GM19239 (cell line): Measurements from ENCODE around the gene KRT14.
"Not testable (repeated sequence)": the region's sequence is repeated elsewhere in the genome, so short reads cannot be mapped to it uniquely, and the experiment has no call there.

ENCODE experiments used
- DNase-seq: peaks from one replicate; pipeline ENCODE4 v3.0.0; 2011; ENCODE audit warnings: low spot score; ENCODE audit not compliant: insufficient read length
- FAIRE-seq: peaks from 2 replicates; lab custom pipeline; 2011; peaks lifted over from hg19 to GRCh38; lab: Jason Lieb, UNC

KRT14 gene

DNA sequence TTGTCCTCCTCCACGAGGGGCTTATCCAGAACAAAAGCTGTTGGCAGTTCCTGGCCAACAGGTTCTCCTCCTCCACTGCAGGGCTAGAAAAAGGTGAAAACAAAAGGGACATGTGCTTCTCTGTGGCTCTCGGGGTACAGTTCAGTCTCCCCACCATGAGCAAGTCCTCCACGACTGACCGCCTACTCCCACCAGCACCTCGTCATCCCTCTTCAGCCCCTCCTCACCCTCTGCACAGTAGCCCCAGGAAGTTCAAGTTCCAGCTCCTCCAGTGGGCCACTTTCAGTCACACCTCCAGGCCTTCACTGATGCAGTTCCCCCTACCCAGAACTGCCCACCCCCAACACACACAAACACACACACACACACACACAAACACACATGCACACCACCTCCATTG, 34.2 kb downstream of the KRT14 start:
- FAIRE-seq (no peak), DNase-seq (no peak)

DNA sequence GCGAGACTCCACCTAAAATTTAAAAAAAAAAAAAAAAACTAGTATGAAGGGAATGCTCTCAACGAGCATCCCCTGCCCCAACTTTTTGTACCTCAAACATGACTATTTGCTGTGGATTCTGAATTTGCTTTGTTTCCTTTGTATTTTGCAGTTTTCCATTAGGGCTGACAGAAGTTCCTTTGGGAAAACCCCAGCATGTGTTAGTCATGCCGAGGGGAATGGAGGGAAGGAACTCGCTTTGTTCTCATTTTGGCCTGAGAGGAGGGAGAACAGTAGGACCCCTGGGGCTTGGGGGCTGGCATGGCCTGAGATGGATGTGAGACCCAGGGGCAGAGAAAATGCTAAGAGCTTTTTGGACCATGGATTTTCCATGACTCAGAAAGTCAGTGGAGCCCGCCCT, 35.3 kb downstream of the KRT14 start:
- FAIRE-seq: no peak
- no peak for DNase-seq

DNA sequence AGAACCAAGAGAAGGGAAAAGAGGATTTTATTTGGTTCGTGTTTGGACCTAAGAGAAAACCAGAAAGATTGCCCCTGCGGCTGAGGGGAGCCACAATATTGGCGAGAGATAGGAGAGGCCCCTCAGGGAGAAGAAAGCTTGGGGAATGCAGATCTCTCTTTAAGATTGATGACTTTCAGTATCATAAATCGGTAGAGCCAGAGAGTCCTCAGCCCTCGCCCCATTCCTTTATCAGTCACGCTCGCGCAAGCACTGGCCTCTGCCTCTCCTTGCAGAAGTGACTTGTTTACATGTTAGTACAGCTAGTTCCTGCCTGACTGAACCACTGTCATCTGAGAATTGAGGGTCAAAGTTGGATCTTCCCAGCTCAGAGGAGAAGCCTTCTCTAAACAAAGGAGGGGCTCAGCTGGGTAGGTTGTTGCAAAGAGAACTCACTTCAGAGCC, 37.1 kb downstream of the KRT14 start:
- FAIRE-seq (no peak), DNase-seq (no peak)

DNA sequence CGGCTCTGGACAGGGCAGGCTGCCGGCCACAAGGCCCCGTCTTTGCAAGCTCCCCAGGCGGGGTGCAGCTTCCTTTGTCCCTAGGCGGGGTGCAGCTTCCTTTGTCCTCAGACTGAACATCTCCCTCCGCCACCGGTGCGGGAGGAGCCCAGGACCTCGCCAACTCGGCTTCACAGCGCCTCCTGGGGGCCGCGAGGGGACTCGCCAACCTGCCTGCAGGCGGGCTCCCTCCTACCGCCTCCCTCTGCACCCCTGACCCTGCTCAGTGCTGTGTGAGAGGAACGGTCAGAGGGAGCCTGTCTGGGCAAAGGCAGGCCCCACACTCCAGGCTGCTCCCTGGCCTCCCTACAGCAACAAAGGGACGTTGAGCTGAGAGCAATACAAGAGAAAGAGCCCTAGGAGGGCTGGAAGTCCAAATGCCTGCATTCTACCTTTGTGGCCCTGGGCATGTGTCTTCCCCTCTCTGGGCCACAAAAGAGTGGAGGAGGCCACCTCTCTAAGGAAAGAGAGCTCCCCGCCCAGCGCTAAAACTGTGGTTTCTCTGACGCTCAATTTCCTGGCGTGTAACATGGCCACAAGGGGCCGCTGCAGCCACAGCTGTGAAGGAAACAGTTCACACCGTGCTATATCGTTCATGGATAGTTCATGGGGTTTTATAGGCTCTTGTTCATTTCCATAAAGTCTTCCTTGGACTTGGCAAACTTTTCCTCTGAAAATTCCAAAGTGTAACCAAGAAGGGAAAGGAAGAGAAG, 37.7 kb downstream of the KRT14 start:
- DNase-seq (peak; percentile 69), FAIRE-seq (peak; percentile 90)

DNA sequence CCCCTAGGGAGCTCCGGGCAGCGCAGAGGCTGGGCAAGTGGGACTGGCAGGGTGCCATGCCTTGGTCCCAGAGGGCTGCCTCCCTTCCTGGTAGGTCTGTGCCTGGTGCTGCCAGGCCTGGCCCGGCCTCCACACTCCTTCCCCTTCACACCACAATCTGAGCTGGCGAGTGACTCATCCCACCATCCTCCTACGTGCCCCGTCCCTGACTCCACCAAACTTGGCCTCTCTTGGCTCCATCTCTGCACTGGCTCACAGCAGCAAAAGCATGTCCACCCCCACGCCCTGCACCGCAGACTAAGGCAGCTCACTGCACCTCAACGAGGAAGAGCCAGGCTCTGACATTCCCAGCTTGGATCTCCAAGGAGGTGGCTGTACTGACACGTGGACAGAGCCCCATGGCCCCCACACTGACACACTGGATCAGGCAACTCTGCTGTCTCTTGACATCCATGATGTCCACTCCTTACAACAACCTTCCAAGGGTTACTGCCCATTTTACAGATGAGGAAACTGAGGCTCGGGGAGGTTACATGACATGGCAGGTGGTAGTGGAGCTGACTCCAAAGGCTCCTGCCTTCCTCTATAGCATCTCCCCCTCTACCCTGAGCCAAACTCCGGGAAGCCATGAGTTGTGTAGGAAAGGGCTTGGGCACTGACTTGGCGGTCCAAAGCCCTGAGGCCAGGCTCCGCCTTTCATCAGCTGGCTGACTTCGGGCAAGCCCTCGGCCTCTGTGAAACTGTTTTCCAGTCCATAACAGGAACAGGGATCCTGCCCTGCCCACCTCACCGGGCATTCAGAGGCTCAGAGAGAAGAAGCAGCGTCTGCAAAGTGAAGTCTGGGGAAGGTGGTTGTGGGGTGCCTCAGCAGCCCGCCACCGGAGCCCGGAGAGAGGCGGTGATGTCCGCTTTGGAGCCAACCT, 38.5 kb downstream of the KRT14 start:
- FAIRE-seq (no peak), DNase-seq (no peak)

DNA sequence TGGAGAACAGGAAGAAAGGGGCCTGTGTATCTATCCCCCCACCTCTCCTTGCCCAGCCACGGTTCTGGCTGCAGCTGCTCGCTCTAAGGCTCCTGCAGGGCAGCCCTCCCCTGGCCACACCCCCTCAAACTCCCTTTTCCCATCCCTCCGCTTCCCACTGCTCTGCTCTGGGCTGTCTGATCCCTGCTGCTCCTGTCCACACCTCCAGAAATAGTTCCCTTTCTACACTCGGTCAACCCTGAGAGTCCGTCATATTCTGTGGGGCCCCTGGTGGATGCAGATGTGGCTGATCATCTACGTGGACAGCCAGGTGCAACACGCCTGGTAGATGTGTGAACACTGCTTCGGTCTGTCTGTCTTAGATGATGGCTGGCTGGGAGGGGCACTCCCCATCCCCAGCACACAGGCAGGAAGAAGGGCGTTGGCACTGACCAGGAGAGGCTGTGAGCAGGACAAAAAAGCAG, 39.3 kb downstream of the KRT14 start:
- FAIRE-seq: no peak
- no peak for DNase-seq

DNA sequence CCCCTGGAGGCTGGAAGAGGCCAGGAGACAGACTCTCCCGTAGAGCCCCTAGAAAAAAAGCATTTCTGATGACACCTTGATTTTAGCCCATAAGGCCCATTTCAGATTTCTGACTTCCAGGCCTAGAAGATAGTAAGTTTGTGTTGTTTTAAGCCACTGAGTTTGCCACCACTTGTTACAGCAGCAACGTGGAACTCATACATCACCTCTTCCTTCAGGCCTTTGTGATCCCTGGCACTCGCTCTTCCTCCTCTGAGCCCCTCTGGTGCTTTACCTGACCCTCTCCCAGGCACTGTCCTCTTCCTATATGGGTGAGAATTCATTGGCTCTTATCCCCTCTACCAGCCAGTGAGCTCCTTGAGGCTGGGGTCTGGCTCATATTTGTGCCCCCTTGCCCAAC, 39.9 kb downstream of the KRT14 start:
- no peak for DNase-seq
- FAIRE-seq: no peak

DNA sequence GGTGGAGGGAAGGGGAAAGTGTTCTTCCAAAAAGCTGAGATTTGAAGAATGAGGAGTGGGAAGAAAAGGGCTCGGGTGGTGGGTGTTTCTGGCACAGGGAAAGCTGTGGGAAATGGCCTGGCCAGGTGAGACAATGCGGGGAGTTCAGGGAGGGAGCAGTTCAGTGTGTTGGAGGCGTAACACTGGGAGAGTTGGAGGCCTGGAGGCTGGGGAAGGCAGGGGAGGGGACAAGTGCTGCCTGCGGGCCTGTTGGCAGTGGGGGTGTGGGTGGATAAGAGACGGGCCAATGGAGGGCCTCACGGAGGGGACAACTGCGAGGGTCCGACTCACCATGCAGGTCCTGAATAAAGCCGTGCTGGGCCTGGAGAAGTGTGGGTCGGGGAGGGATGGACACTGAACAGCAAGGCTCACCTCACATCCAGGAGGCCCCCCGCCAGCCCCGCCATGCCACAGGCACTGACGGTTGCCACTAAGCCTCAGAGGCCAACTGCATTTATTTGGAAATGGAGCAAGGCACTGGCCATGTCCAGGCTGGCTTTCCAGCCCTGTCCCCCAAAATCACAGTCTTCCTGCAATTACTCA, 40.8 kb downstream of the KRT14 start:
- DNase-seq: no peak
- FAIRE-seq: no peak

DNA sequence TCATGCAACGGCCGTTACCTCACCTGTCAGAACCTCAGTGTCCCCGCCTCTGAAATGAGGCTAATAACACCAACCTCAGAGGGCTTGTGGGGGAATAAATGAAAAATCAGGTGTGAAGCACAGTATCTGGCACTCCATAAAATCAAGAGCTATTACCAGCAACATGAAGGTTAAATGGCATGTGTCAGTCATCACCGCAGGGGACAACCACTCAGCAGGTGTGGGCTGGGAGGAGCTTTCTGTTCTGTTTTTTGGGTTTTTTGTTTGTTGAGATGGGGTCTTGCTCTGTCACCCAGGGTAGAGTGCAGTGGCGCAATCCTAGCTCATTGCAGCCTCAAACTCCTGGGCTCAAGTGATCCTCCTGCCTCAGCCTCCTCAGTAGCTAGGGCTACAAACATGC, 41.8 kb downstream of the KRT14 start:
- FAIRE-seq (no peak), DNase-seq (no peak)

DNA sequence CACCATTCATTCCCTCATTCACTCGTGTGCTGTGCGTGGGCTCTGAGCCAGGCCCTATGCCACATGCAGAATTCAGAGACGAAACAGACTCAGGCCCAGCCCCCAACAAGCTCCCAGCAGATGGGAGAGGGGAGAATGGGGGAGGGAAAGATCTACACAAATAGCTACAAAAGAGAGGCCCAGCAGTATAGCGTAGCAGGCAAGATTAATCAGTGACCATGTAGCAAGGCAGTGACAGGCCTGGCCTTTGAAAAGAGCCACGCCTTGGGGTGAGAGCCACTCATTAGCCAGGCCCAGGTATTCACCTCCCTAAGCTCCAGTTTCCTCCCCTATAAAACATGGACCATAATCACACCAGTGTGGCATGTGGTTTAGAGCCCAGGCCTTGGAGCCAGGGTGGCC, 42.2 kb downstream of the KRT14 start:
- DNase-seq (no peak), FAIRE-seq (no peak)

DNA sequence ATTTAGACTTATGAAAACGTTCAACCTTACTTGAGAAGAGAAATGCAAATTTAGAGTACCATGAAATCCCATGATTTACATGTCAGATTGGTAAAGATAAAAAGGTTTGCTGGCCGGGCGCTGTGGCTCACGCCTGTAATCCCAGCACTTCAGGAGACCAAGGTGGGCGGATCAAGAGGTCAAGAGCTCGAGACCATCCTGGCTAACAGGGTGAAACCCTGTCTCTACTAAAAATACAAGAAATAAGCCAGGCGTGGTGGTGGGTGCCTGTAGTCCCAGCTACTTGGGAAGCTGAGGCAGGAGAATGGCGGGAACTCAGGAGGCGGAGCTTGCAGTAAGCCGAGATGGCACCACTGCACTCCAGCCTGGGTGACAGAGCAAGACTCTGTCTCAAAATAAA, 43.9 kb downstream of the KRT14 start:
- not testable (repeated sequence) for DNase-seq, FAIRE-seq

DNA sequence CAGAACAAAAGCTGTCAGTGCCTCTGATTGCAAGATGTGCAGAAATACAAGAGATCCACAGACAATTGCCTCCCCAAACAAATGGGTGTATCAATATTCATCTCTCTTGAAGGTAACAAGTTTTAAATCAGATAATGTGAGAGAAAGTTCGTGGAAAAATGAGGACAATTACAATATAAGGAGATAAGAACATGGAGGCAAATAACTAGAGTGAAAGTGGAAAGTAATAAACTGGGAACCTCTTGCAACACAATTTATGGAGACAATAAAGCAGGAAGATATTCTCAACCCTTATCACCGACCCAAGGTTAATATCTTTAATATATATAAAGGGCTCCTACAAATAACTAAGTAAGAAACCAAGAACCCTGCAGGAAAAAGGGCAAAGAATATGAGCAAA, 44.3 kb downstream of the KRT14 start:
- DNase-seq: no peak
- FAIRE-seq: no peak

DNA sequence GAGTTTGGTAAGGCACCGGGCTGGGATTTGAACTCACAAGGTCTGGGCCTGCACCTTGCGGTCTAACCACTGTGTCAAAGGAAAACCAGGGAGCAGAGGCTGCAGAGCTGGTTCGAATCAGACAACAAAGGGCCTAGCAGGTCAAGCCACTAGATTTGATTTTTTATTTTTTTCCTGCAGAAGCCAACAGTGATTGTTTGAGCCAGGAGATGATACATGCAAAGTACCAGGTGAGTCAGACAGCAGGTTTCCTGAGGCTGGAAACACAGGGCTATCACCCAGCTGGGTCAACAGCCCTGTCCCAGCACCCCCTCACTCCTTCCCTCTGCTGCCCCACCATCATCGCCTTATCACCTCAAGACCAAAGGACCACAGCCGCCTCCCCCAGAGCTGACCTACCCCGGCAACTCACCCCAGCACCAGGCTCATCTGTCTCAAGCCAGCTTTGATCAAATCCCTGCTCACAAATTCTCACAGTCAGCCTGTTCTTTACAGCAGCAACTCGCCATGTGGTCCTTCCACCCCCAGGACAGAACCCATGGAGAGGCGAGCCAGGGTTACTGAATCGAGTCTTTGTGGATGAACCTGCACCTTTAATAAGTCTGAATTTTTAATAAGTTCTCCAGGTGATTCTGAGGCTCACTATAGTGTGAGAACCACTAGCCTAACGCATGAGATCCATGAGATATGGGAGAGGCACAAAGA, 45.6 kb downstream of the KRT14 start:
- FAIRE-seq (no peak), DNase-seq (no peak)

DNA sequence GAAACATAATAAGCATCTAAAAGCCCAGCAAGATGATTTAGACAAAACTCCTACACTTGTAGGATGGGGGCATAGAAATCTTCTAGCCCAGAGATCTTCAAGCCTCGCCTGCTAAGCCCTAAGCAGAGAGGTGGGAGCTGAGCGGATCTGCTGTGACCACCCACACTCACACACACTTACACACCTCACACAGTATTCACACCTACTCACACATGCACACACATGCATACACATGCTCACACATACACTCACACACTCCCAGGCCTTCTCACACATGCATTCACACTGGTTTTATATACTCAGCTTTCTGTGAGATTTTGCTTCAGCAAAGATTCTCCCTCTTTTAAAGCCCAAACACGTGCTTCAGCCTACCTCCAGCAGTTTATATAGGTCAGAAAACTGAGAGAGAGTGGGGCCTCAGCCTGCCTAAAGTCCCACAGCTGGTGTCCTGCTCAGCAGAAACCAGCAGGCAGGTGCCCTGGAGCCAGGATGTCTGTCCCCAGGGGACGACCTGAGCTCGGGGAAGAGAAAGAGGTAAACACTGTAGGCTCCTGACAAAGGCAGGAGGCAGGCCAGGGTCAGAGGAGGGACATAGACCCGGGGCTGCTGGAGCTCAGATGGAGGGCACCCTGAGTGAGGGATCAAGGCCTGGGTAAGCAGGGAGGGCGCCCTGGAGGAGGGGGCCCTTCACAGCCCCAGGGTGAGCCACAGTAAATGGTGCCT, 46.6 kb downstream of the KRT14 start:
- DNase-seq (no peak), FAIRE-seq (no peak)

DNA sequence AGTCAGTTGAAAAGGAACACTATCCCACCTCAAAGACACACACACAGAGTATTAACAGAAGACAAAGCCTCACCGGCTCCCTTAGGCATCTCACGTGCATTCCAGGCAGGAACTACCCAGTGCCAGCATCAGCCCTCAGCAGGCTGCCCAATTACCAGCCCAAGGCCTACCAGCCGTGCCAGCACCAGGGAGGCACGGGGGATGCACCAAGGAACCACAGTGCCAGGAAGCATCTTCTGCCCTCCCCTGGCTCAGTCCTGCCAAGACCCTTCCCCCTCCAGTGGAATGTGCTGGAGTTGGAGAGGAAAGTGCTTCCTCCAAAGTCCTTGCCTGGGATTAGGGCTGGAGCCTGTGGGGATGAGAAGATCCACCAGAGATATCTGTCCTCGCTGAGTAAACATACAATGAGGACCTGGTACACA, 47.6 kb downstream of the KRT14 start:
- FAIRE-seq (no peak), DNase-seq (no peak)

DNA sequence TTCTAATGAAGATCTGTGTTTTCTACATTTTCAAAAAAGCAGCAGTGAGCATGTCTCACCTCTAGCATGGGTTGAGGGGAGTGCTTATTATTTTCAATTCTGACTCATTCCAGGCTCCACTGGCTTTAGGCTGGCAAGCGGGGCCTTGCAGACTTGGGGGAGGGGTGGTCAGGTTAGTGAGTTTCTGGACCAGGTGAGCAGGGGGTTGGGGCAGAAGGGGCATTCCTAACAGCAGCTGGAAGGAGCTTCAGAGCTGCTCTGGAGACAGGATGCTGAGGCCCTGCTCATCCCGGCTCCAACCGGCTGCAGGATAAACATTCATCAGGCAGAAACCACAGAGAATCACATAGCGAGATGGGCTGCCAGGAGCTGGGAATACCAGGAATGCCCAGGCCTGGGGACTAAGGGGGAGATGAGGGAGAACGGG, 48.1 kb downstream of the KRT14 start:
- DNase-seq (no peak), FAIRE-seq (no peak)

DNA sequence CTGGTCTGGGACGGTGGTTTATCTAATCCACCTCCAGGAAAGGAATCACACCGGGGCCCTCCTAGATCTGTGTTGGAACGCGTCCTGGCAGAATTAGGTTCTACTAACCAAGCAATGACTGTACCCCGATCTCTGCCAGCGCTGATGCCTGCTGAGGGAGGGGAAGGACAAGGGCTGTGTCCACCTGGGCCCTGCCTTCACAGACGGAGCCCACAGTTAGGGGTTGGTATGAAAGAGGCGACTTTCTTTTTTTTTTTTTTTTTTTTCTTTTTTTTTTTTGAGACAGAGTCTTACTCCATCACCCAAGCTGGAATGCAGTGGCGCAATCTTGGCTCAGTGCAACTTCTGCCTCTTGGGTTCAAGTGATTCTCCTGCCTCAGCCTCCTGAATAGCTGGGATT, 48.7 kb downstream of the KRT14 start:
- no peak for DNase-seq
- FAIRE-seq: no peak

DNA sequence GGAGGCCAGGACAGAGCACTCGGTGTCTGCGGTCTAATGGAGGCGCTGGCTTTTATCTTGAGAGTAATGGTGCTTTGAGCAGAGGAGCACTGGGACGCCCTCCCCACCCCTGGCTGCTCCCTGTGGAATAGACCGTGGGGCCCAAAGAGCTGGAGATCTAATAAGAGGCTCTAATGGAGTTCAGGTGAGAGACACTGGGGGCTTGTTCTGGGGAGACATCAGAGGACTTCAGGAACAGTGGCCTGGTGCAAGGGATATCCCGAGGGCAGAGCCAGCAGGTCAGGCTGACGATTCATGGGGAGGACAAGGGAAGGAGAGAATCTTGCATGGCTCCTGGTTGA, 49.1 kb downstream of the KRT14 start:
- DNase-seq: no peak
- no peak for FAIRE-seq

DNA sequence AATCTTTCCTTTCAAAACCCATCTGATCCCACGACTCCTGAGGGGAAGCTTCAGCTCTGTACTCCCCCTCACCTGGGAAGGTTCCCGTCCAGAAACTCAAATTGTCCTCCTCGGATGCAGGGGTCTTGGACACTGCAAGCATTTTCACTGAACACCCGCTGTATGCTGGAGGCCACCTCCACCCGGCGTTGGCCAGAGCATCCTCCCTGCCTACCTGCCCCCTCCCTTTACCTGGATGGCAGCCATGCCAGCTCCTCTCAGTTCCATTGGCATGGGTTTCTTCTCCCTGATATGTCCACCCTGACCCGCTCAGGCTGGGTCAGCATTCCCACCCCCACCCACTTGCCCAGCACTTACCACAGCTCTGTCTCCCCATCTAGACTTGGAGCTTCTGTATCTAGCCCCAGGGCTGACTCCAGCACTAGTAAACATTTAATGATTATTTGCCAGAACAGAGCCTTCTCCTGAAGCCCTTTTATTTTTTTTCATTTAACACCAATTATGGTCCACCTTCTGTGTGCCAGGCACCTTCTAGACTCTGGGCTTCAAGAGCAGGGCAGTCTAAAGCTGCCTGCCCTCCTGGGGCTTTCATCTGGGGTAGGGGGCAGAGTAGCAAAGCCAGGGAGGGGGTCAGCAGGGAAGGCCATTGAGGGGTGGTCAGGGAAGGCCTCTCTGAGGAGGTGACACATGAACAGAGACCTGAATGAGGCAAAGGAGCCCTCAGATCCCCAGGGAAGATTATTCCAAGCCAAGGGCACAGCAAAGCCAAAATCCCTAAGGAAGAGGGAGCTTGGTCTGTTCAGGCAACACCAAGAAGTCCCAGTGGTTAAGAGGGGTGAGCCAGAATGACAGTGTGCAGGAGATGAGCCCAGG, 49.7 kb downstream of the KRT14 start:
- DNase-seq (no peak), FAIRE-seq (no peak)
